HepG2 (cell line): Measurements from ENCODE around the gene IFI30. TPM values are rescaled to one million over a fixed set of nuclear protein-coding genes. Genes with fewer than 3 reads are reported as not detected.

Experiments used
- ATRX ChIP-seq: sonication (generic); formaldehyde crosslinking; IDR thresholded peaks from 2 replicates; pipeline ENCODE4 v1.4.0; 2020; ENCODE audit warnings: missing genetic modification reagents, borderline replicate concordance
- BCL6 ChIP-seq: IDR thresholded peaks from 2 replicates; pipeline ENCODE4 v1.6.1; 2016; ENCODE audit warnings: missing genetic modification reagents, missing compliant biosample characterization
- CSRNP2 ChIP-seq: sonication (generic); formaldehyde crosslinking; conservative IDR thresholded peaks from 2 replicates; pipeline ENCODE4 v1.8.0; 2022; ENCODE audit warnings: low read depth, missing genetic modification reagents
- ESRRA ChIP-seq: sonication (generic); formaldehyde crosslinking; IDR thresholded peaks from 2 replicates; pipeline ENCODE4 v1.5.1; 2020; ENCODE audit warnings: mild to moderate bottlenecking, low read depth, missing genetic modification reagents
- HNF4A ChIP-seq: sonication (generic); formaldehyde crosslinking; IDR thresholded peaks from 2 replicates; pipeline ENCODE4 v1.4.0; 2020; ENCODE audit warnings: missing genetic modification reagents
- HOXA3 ChIP-seq: sonication (generic); formaldehyde crosslinking; IDR thresholded peaks from 2 replicates; pipeline ENCODE4 v1.5.0; 2020; ENCODE audit warnings: missing genetic modification reagents
- PATZ1 ChIP-seq: sonication (generic); formaldehyde crosslinking; IDR thresholded peaks from 2 replicates; pipeline ENCODE4 v1.4.0; 2020; ENCODE audit warnings: missing genetic modification reagents
- PCBP2 ChIP-seq: fragments of 200-400 bp; formaldehyde crosslinking; optimal IDR thresholded peaks from 2 replicates; pipeline ENCODE3; 2018; ENCODE audit warnings: low read length, low read depth; ENCODE audit not compliant: poor library complexity, severe bottlenecking
- POLR2AphosphoS2 ChIP-seq: IDR thresholded peaks from 2 replicates; pipeline ENCODE4 v1.6.1; 2011; ENCODE audit warnings: low read depth, low read length, improper control_type of control experiment
- RXRA ChIP-seq: sonication (generic); formaldehyde crosslinking; IDR thresholded peaks from 2 replicates; pipeline ENCODE4 v1.5.1; 2020; ENCODE audit warnings: missing genetic modification reagents
- STAT6 ChIP-seq: sonication (generic); formaldehyde crosslinking; IDR thresholded peaks from 2 replicates; pipeline ENCODE4 v1.4.0; 2020; ENCODE audit warnings: missing genetic modification reagents, mild to moderate bottlenecking, borderline replicate concordance
- TCF7 ChIP-seq: sonication (generic); IDR thresholded peaks from 2 replicates; pipeline ENCODE4 v1.6.1; 2016; ENCODE audit warnings: antibody characterized with exemption, low read depth
- USF2 ChIP-seq, 2 experiments: sonication (generic) in 1 of 2; formaldehyde crosslinking in 1 of 2; IDR thresholded peaks; 2 replicates each; pipeline versions ENCODE4 v1.5.1 to v1.6.1; 2011 to 2020; ENCODE audit warnings: borderline replicate concordance in 1 of 2, low read depth in 1 of 2, low read length in 1 of 2, mild to moderate bottlenecking in 1 of 2, missing genetic modification reagents in 1 of 2, moderate library complexity in 1 of 2
- ZKSCAN5 ChIP-seq: sonication (generic); formaldehyde crosslinking; IDR thresholded peaks from 2 replicates; pipeline ENCODE4 v1.5.1; 2020; ENCODE audit warnings: mild to moderate bottlenecking, missing genetic modification reagents
- ZMYM3 ChIP-seq: sonication (generic); formaldehyde crosslinking; IDR thresholded peaks from 2 replicates; pipeline ENCODE4 v1.5.1; 2020; ENCODE audit warnings: mild to moderate bottlenecking, missing genetic modification reagents
- ZNF552 ChIP-seq: sonication (generic); formaldehyde crosslinking; IDR thresholded peaks from 2 replicates; pipeline ENCODE4 v1.9.0; 2022; ENCODE audit warnings: missing genetic modification reagents, mild to moderate bottlenecking, borderline replicate concordance
- ZNF574 ChIP-seq: sonication (generic); formaldehyde crosslinking; IDR thresholded peaks from 2 replicates; pipeline ENCODE4 v1.4.0; 2020; ENCODE audit warnings: missing genetic modification reagents
- polyA plus RNA-seq, 8 experiments: library from polyadenylated mRNA; depleted of rRNA in 3 of 8; stranded (reverse) in 7 of 8; unstranded in 1 of 8; fragments of >200 nt; fragmentation: Illumina TruSeq in 4 of 8; extraction: Trizol in 4 of 8; gene quantifications; 2 replicates each; pipeline versions ENCODE4 v1.2.1 to v1.2.3, GENCODE V29; 2011 to 2016; ENCODE audit warnings: low read depth in 4 of 8, missing spikeins in 1 of 8, mixed read lengths in 1 of 8; ENCODE audit not compliant: insufficient read depth in 1 of 8
- total RNA-seq, 5 experiments: library from RNA; depleted of rRNA; stranded (reverse); fragments of >200 nt; fragmentation: Illumina TruSeq; extraction: Trizol; gene quantifications; 2 replicates each; pipeline ENCODE4 v1.2.3, GENCODE V29; 2016; ENCODE audit warnings: low read depth in 1 of 5

IFI30 gene
- total and polyA plus RNA-seq, 2 of the 13 experiments (the other 11 are each of a cell fraction or from before 2014, with no cell fraction given): 25.0 to 79.4 TPM

GRCh38 chr19:18192673-18193387, 19.2 kb downstream of the IFI30 start, which contains the start of gene MPV17L2 (continued):
- TF ChIP-seq STAT6 (CRISPR knock-in tag) (no peak), BCL6 (CRISPR knock-in tag) (no peak), ESRRA (no peak; the same call in 1 of the 2 replicates), RXRA (CRISPR knock-in tag) (no peak; the same call in 1 of the 2 replicates), POLR2AphosphoS2 (no peak), ZNF574 (CRISPR knock-in tag) (peak; percentile 79; the same call in 1 of the 2 replicates), PATZ1 (peak; percentile 24; the same call in 1 of the 2 replicates), HNF4A (CRISPR knock-in tag) (no peak), HOXA3 (CRISPR knock-in tag) (peak; percentile 28), CSRNP2 (CRISPR knock-in tag) (no peak), ATRX (CRISPR knock-in tag) (no peak), ZNF552 (no peak), ZMYM3 (CRISPR knock-in tag) (no peak), USF2 (IDR thresholded peaks at IDR 0.05; ENCODE audit: low read depth, low read length) (no peak), USF2 (CRISPR knock-in tag; IDR thresholded peaks at IDR 0.05; ENCODE audit: borderline replicate concordance) (0 out of 2 replicates have a peak, but pooled peaks have one; percentile 53), PCBP2 (no peak), ZKSCAN5 (CRISPR knock-in tag) (no peak), TCF7 (no peak)
